ENCODE results near the gene NTM. TPM values are rescaled to one million over a fixed set of nuclear protein-coding genes. Genes with fewer than 3 reads are reported as not detected.

Gene NTM
- total and polyA plus RNA-seq, 8 donors, result 0.04 to 4.4 (median 0.50) TPM

- Histone ChIP-seq H3K4me1 (no peaks in the 10 kb centered on the region), H3K27ac (no peak overlapping the region), H3K36me3 (no peaks in the 10 kb centered on the region), H3K27me3 (peaks cover 0 to 3% (median 0%) of the 10 kb centered on the region in 4 donors), H3K4me3 (no peak overlapping the region), H3K9me3 (no peaks in the 10 kb centered on the region)
- intact Hi-C loops (cut with DNase I), result no loop called here
- WGBS, 2 donors, result 63 to 65% methylated on average over 4 of the region's 4 CpGs
- DNase-seq, result no peak
- FAIRE-seq, result no peak
- no peak for TF ChIP-seq CTCF (IDR thresholded peaks at IDR 0.05)
- ATAC-seq, result no peak
These were observed 784.4 kb downstream of the NTM start for GRCh38 chr11:132154781-132155180.

- DNase-seq (no peak), ATAC-seq (no peak), FAIRE-seq (no peak)
- H3K27me3 ChIP-seq, result peaks cover 0 to 3% (median 0%) of the 10 kb centered on the region in 4 donors
- TF ChIP-seq CTCF (IDR thresholded peaks at IDR 0.05), result no peak
- intact Hi-C loops (cut with DNase I), result no loop called here
- no peak overlapping the region for H3K4me3 ChIP-seq
- no peaks in the 10 kb centered on the region for H3K9me3 ChIP-seq
- 86 to 89% methylated on average over 3 of the region's 3 CpGs for WGBS, 2 donors
- H3K4me1 ChIP-seq, result no peaks in the 10 kb centered on the region
- H3K27ac ChIP-seq, result no peak overlapping the region
- no peaks in the 10 kb centered on the region for H3K36me3 ChIP-seq
These were observed 787.7 kb downstream of the NTM start for GRCh38 chr11:132158091-132158490.

- no peak overlapping the region for H3K4me3 ChIP-seq
- no peak for TF ChIP-seq CTCF (IDR thresholded peaks at IDR 0.05)
- no peaks in the 10 kb centered on the region for H3K36me3 ChIP-seq
- H3K27me3 ChIP-seq, result peaks cover 0 to 3% (median 0%) of the 10 kb centered on the region in 4 donors
- H3K27ac ChIP-seq, result no peak overlapping the region
- H3K9me3 ChIP-seq, result no peaks in the 10 kb centered on the region
- 89 to 95% methylated on average over 2 of the region's 2 CpGs for WGBS, 2 donors
- H3K4me1 ChIP-seq, result no peaks in the 10 kb centered on the region
- intact Hi-C loops (cut with DNase I), result no loop called here
- ATAC-seq, result no peak
- no peak for DNase-seq
- no peak for FAIRE-seq
These were observed 788.3 kb downstream of the NTM start for GRCh38 chr11:132158696-132159095.

GRCh38 chr11:132161403-132162078, 791.1 kb downstream of the NTM start:
- no peaks in the 10 kb centered on the region for H3K4me1 ChIP-seq
- ATAC-seq (no peak), FAIRE-seq (no peak)

More at GRCh38 chr11:132161403-132162078, 791.1 kb downstream of the NTM start:
- Histone ChIP-seq H3K27me3 (no peaks in the 10 kb centered on the region), H3K36me3 (no peaks in the 10 kb centered on the region), H3K9me3 (no peaks in the 10 kb centered on the region), H3K4me3 (no peak overlapping the region), H3K27ac (no peak overlapping the region)
- DNase-seq, result no peak
- TF ChIP-seq CTCF (IDR thresholded peaks at IDR 0.05), result no peak
- WGBS, 2 donors, result 75 to 82% methylated on average over 26 of the region's 26 CpGs
- intact Hi-C loops (cut with DNase I), result no loop called here
